Gastrocnemius medialis (tissue), 4 donors: Measurements from ENCODE around the gene TMEM154.

Experiments
- CTCF ChIP-seq, 5 experiments: fragments of 450-650 bp in 3 of 5; fragments of 200-600 bp in 2 of 5; sonication (generic) in 2 of 5; IDR thresholded peaks in 4 of 5; conservative IDR thresholded peaks in 1 of 5; 1 replicate in 4 of 5; 2 replicates in 1 of 5; pipeline ENCODE4 v1.5.1; 2016 to 2019; ENCODE audit warnings: antibody characterized with exemption in 5 of 5, mild to moderate bottlenecking in 3 of 5, moderate library complexity in 3 of 5
- POLR2A ChIP-seq, 2 donors: fragments of 450-650 bp; IDR thresholded peaks; one replicate each; pipeline ENCODE4 v1.6.1; 2017; ENCODE audit warnings: antibody characterized with exemption in 2 of 2, mild to moderate bottlenecking in 2 of 2, moderate library complexity in 2 of 2

- TF ChIP-seq CTCF (IDR thresholded peaks at IDR 0.05 in 4 of 5, conservative IDR thresholded peaks at IDR 0.05 in 1 of 5): no peak
- no peak for TF ChIP-seq POLR2A (IDR thresholded peaks at IDR 0.05)
These were observed 44.7 kb upstream of the TMEM154 start for GRCh38 chr4:152724494-152724893.
